Neural progenitor cell (in vitro differentiated cells): ENCODE results near the gene SLC9C1. TPM values are rescaled to one million over a fixed set of nuclear protein-coding genes. Genes with fewer than 3 reads are reported as not detected.

Experiments
- DNase-seq: peaks from one replicate; pipeline ENCODE4 v3.0.0-alpha.2; 2016; ENCODE audit warnings: low spot score
- H2AFZ ChIP-seq: fragments of 200-600 bp; sonication (generic); replicated peaks from 2 replicates; pipeline ENCODE4 v1.6.1; 2016; ENCODE audit warnings: antibody characterized with exemption
- H3F3A ChIP-seq: fragments of 200-600 bp; sonication (generic); 2 replicates; pipeline ENCODE4 v1.6.1; 2016; ENCODE audit warnings: antibody characterized with exemption, low read depth
- H3K27ac ChIP-seq: fragments of 200-600 bp; sonication (generic); 2 replicates; pipeline ENCODE4 v1.5.1; 2016; ENCODE audit warnings: mild to moderate bottlenecking
- H3K27me3 ChIP-seq: fragments of 200-600 bp; sonication (generic); 2 replicates; pipeline ENCODE4 v1.6.1; 2016; ENCODE audit warnings: mild to moderate bottlenecking, moderate library complexity
- H3K36me3 ChIP-seq: fragments of 200-600 bp; sonication (generic); 2 replicates; pipeline ENCODE4 v1.5.1; 2016
- H3K4me1 ChIP-seq: fragments of 200-600 bp; sonication (generic); 2 replicates; pipeline ENCODE4 v1.6.1; 2016; ENCODE audit warnings: mixed run types
- H3K4me2 ChIP-seq: fragments of 200-600 bp; sonication (generic); 2 replicates; pipeline ENCODE4 v1.6.1; 2016
- H3K4me3 ChIP-seq: fragments of 200-600 bp; sonication (generic); 2 replicates; pipeline ENCODE4 v1.5.1; 2016
- H3K79me2 ChIP-seq: fragments of 200-600 bp; sonication (generic); 2 replicates; pipeline ENCODE4 v1.6.1; 2016; ENCODE audit warnings: low read depth
- H3K9ac ChIP-seq: fragments of 200-600 bp; sonication (generic); 2 replicates; pipeline ENCODE4 v1.6.1; 2016
- H3K9me3 ChIP-seq: fragments of 200-600 bp; sonication (generic); 2 replicates; pipeline ENCODE4 v1.5.1; 2016; ENCODE audit warnings: low read depth
- H4K20me1 ChIP-seq: fragments of 200-600 bp; sonication (generic); 2 replicates; pipeline ENCODE4 v1.6.1; 2016; ENCODE audit warnings: low read depth
- H3K27ac Mint-ChIP-seq: 3 replicates; pipeline ENCODE4 v1.8.0; 2021; ENCODE audit warnings: mixed read lengths
- H3K27me3 Mint-ChIP-seq: 2 replicates; pipeline ENCODE4 v1.8.0; 2022; ENCODE audit warnings: low read depth, mild to moderate bottlenecking, inconsistent platforms, moderate library complexity, mixed read lengths; ENCODE audit not compliant: insufficient read depth
- H3K36me3 Mint-ChIP-seq: 3 replicates; pipeline ENCODE4 v1.8.0; 2021; ENCODE audit warnings: mixed read lengths
- H3K4me1 Mint-ChIP-seq: 3 replicates; pipeline ENCODE4 v1.8.0; 2021; ENCODE audit warnings: mixed read lengths
- H3K4me3 Mint-ChIP-seq: 3 replicates; pipeline ENCODE4 v1.8.0; 2021; ENCODE audit warnings: mild to moderate bottlenecking, moderate library complexity, mixed read lengths
- H3K9me3 Mint-ChIP-seq: 3 replicates; pipeline ENCODE4 v1.8.0; 2020; ENCODE audit warnings: mixed read lengths
- EZH2 ChIP-seq: fragments of 200-600 bp; sonication (generic); IDR thresholded peaks from 2 replicates; pipeline ENCODE4 v1.6.1; 2017; ENCODE audit warnings: antibody characterized with exemption, mild to moderate bottlenecking, moderate library complexity
- EZH2phosphoT487 ChIP-seq: fragments of 200-600 bp; sonication (generic); IDR thresholded peaks from 2 replicates; pipeline ENCODE4 v1.6.1; 2017; ENCODE audit warnings: antibody characterized with exemption
- total RNA-seq: library from RNA; depleted of rRNA; stranded (reverse); fragments of >200 nt; gene quantifications from 2 replicates; pipeline ENCODE4 v1.2.3, GENCODE V29; 2015; ENCODE audit warnings: low replicate concordance
- TF ChIP-seq, protein P1 (sequence below): fragments of 200-600 bp; sonication (generic); IDR thresholded peaks from 2 replicates; pipeline ENCODE4 v1.5.1; 2017; ENCODE audit warnings: antibody characterized with exemption, mild to moderate bottlenecking

The SLC9C1 gene
- total RNA-seq, 1 donor from 2014 or later = 1.3 TPM

DNA sequence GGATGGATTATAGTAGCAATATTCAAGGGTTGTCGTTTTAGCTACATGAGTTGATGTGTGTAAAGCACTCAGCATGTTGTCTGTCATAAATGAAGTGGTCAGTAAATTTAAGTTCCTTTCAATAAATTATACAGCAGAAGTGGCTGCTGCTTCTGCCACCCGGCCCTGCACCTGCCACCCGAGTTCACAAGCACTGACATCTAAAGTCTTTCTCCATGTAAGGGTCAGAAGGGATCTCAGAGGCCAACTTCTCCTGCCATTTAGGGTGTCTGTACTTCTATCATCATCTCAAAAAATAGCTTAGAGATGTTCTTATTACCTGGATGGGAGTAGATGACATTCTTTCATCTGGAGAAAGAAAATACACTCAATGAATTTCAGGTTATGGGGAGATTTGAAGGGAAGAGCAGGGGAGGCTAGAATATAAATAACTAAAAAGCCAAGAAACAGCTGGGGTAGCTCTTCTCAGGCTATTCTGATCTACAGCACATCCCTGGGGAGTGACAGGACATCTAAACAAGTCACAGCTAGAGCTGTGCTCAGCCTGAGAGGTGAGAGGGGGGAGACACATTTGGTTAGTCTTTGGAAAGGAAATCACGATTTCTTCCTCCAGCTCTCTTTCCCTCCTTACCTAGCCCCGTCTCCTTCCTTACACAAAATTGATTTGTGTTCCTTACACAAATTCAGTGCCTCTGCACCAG, 169.0 kb downstream of the SLC9C1 start:
- Histone ChIP-seq H3K4me1 (peaks cover 58% of the 10 kb centered on the region), H2AFZ (peak overlapping the region; percentile 89), H3K4me2 (peak overlapping the region; percentile 57), H3K27me3 (no peaks in the 10 kb centered on the region), H3K9ac (no peak overlapping the region), H4K20me1 (no peaks in the 10 kb centered on the region), H3K36me3 (no peaks in the 10 kb centered on the region), H3K4me3 (no peak overlapping the region), H3F3A (peaks cover 30% of the 10 kb centered on the region), H3K27ac (peak overlapping the region; percentile 51), H3K9me3 (no peaks in the 10 kb centered on the region), H3K79me2 (no peaks in the 10 kb centered on the region)
- Mint-ChIP-seq H3K4me1 (peaks cover 43% of the 10 kb centered on the region), H3K9me3 (no peaks in the 10 kb centered on the region), H3K36me3 (no peaks in the 10 kb centered on the region), H3K27ac (peak overlapping the region; percentile 35), H3K4me3 (no peak overlapping the region), H3K27me3 (peaks cover 6% of the 10 kb centered on the region)
- TF ChIP-seq, protein P1, sequence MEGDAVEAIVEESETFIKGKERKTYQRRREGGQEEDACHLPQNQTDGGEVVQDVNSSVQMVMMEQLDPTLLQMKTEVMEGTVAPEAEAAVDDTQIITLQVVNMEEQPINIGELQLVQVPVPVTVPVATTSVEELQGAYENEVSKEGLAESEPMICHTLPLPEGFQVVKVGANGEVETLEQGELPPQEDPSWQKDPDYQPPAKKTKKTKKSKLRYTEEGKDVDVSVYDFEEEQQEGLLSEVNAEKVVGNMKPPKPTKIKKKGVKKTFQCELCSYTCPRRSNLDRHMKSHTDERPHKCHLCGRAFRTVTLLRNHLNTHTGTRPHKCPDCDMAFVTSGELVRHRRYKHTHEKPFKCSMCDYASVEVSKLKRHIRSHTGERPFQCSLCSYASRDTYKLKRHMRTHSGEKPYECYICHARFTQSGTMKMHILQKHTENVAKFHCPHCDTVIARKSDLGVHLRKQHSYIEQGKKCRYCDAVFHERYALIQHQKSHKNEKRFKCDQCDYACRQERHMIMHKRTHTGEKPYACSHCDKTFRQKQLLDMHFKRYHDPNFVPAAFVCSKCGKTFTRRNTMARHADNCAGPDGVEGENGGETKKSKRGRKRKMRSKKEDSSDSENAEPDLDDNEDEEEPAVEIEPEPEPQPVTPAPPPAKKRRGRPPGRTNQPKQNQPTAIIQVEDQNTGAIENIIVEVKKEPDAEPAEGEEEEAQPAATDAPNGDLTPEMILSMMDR = no peak
- no peak for TF ChIP-seq EZH2phosphoT487
- TF ChIP-seq EZH2 = no peak
- no peak for DNase-seq

DNA sequence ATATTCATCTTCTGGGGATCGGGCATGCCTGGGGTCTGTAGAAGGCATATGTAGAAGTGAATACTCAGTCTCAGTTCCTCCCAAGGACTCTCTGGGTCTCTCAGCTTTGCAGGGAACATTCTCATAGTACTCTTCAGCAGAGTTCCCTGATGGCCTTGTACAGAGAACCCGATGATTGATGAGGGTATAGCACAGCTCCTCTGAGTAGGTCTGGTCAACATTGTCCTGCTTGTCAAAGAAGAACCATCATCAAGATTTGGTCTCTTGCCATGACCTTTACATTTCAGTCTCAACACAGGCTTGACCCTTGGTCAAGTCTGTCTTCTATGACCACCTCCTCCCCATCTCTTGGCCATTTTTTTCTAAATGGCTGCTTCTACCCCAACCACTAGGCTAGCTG, 170.5 kb downstream of the SLC9C1 start:
- Histone ChIP-seq H3K4me1 (peaks cover 53% of the 10 kb centered on the region), H3K9me3 (no peaks in the 10 kb centered on the region)
- no peaks in the 10 kb centered on the region for H3K36me3 Mint-ChIP-seq

GRCh38 chr3:112122870-112123269, 171.1 kb downstream of the SLC9C1 start:
- Mint-ChIP-seq H3K27ac (no peak overlapping the region), H3K36me3 (no peaks in the 10 kb centered on the region), H3K27me3 (peaks cover 8% of the 10 kb centered on the region), H3K4me1 (peaks cover 38% of the 10 kb centered on the region), H3K9me3 (no peaks in the 10 kb centered on the region), H3K4me3 (no peak overlapping the region)
- Histone ChIP-seq H3K4me2 (no peak overlapping the region), H3K27ac (no peak overlapping the region), H4K20me1 (no peaks in the 10 kb centered on the region), H3K36me3 (no peaks in the 10 kb centered on the region), H3K9me3 (no peaks in the 10 kb centered on the region), H3F3A (peaks cover 50% of the 10 kb centered on the region), H3K4me1 (peaks cover 48% of the 10 kb centered on the region), H3K9ac (no peak overlapping the region), H3K27me3 (no peaks in the 10 kb centered on the region), H2AFZ (no peak overlapping the region), H3K4me3 (no peak overlapping the region), H3K79me2 (no peaks in the 10 kb centered on the region)
- TF ChIP-seq EZH2phosphoT487 = no peak
- TF ChIP-seq EZH2 = no peak
- TF ChIP-seq, protein P1 = no peak
- no peak for DNase-seq

More for the DNA sequence above, 170.5 kb downstream of the SLC9C1 start:
- Mint-ChIP-seq H3K4me1 (peaks cover 41% of the 10 kb centered on the region), H3K27ac (no peak overlapping the region), H3K27me3 (peaks cover 8% of the 10 kb centered on the region), H3K4me3 (no peak overlapping the region), H3K9me3 (no peaks in the 10 kb centered on the region)
- Histone ChIP-seq H3K9ac (no peak overlapping the region), H3K27ac (no peak overlapping the region), H3K27me3 (no peaks in the 10 kb centered on the region), H3K4me3 (no peak overlapping the region), H3K4me2 (no peak overlapping the region), H3K79me2 (no peaks in the 10 kb centered on the region), H3K36me3 (no peaks in the 10 kb centered on the region), H2AFZ (no peak overlapping the region), H4K20me1 (no peaks in the 10 kb centered on the region), H3F3A (peaks cover 45% of the 10 kb centered on the region)
- no peak for TF ChIP-seq EZH2phosphoT487
- no peak for TF ChIP-seq EZH2
- TF ChIP-seq, protein P1 = no peak
- no peak for DNase-seq
